PC-9 (cell line): ENCODE measurements around the gene NHLRC2.

ENCODE experiments used
- EZH2 ChIP-seq: fragments of 200-600 bp; sonication (generic); IDR thresholded peaks from 2 replicates; pipeline ENCODE4 v1.8.0; 2017; ENCODE audit warnings: antibody characterized with exemption, low read depth
- TF ChIP-seq, protein P1 (sequence below): fragments of 200-600 bp; sonication (generic); conservative IDR thresholded peaks from 2 replicates; pipeline ENCODE4 v1.6.1; 2017; ENCODE audit warnings: mixed run types, antibody characterized with exemption, mild to moderate bottlenecking, moderate library complexity

DNA sequence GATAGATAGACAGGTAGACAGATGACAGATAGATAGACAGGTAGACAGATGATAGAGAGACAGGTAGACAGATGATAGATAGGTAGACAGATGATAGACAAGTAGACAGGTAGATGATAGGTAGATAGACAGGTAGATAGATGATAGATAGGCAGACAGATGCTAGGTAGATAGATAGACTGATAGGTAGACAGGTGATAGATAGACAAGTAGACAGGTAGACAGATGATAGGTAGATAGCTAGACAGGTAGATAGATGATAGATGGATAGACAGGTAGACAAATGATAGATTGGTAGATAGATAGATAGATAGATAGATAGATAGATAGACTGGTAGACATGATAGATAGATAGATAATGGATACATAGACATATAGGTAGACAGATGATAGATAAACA is 95.8 kb downstream of the NHLRC2 start:
- TF ChIP-seq, protein P1, sequence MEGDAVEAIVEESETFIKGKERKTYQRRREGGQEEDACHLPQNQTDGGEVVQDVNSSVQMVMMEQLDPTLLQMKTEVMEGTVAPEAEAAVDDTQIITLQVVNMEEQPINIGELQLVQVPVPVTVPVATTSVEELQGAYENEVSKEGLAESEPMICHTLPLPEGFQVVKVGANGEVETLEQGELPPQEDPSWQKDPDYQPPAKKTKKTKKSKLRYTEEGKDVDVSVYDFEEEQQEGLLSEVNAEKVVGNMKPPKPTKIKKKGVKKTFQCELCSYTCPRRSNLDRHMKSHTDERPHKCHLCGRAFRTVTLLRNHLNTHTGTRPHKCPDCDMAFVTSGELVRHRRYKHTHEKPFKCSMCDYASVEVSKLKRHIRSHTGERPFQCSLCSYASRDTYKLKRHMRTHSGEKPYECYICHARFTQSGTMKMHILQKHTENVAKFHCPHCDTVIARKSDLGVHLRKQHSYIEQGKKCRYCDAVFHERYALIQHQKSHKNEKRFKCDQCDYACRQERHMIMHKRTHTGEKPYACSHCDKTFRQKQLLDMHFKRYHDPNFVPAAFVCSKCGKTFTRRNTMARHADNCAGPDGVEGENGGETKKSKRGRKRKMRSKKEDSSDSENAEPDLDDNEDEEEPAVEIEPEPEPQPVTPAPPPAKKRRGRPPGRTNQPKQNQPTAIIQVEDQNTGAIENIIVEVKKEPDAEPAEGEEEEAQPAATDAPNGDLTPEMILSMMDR: no peak
- no peak for TF ChIP-seq EZH2
